HFF-Myc (cell line): ENCODE data around the gene KCNIP2.

Experiments used
- DNase-seq: peaks from one replicate; pipeline ENCODE4 v3.0.0-alpha.2; 2011; ENCODE audit warnings: low read depth; ENCODE audit errors: extremely low read depth
- H3K4me3 ChIP-seq: replicated peaks from 2 replicates; pipeline ENCODE4 v1.5.1; 2011; ENCODE audit warnings: low read depth, mild to moderate bottlenecking, control low read depth, low read length
- CTCF ChIP-seq: IDR thresholded peaks from 2 replicates; pipeline ENCODE4 v1.5.1; 2012; ENCODE audit warnings: mild to moderate bottlenecking, low read depth, low read length, control low read depth; ENCODE audit errors: missing control alignments

The KCNIP2 gene

DNA sequence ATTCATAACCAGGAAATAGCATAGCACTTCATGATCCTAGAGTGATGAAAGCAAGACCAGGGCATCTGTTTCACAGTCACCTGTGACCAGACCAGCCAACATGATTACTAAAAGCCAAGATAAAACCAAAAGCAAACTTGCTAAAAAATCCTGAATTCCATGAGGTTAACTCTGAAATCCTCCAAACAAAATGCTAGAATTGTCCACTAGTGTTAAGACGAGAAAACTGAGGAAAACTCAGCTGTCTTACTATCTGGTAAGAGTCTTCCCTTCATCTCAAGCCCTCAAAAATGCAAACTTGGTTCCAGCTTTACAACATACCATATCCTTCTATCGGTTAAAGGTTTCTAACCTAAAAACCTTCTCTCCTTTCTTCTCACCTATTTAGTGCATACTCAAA, 59.0 kb downstream of the KCNIP2 start:
- no peak for TF ChIP-seq CTCF
- no peak for DNase-seq
- no peak overlapping the region for H3K4me3 ChIP-seq

GRCh38 chr10:101783736-101784118, 59.9 kb downstream of the KCNIP2 start:
- TF ChIP-seq CTCF, result no peak
- peak overlapping the region; percentile 91 for H3K4me3 ChIP-seq
- DNase-seq, result no peak

GRCh38 chr10:101782811-101783735, 60.5 kb downstream of the KCNIP2 start, which contains the start of gene NPM3:
TSS of gene NPM3 (minus strand) at chr10:101783446. CDS start at chr10:101783390, 56 bp downstream.
- peak within 1 kb of the TSS; percentile 91 for H3K4me3 ChIP-seq
- no peak for TF ChIP-seq CTCF
- peak; percentile 46 for DNase-seq

GRCh38 chr10:101781984-101782810, 61.4 kb downstream of the KCNIP2 start:
- no peak for DNase-seq
- no peak for TF ChIP-seq CTCF

GRCh38 chr10:101781655-101781983, 62.0 kb downstream of the KCNIP2 start:
- no peak for TF ChIP-seq CTCF
- H3K4me3 ChIP-seq, result peak overlapping the region; percentile 91
- DNase-seq, result no peak

More at GRCh38 chr10:101781984-101782810, 61.4 kb downstream of the KCNIP2 start:
- peak overlapping the region; percentile 91 for H3K4me3 ChIP-seq

DNA sequence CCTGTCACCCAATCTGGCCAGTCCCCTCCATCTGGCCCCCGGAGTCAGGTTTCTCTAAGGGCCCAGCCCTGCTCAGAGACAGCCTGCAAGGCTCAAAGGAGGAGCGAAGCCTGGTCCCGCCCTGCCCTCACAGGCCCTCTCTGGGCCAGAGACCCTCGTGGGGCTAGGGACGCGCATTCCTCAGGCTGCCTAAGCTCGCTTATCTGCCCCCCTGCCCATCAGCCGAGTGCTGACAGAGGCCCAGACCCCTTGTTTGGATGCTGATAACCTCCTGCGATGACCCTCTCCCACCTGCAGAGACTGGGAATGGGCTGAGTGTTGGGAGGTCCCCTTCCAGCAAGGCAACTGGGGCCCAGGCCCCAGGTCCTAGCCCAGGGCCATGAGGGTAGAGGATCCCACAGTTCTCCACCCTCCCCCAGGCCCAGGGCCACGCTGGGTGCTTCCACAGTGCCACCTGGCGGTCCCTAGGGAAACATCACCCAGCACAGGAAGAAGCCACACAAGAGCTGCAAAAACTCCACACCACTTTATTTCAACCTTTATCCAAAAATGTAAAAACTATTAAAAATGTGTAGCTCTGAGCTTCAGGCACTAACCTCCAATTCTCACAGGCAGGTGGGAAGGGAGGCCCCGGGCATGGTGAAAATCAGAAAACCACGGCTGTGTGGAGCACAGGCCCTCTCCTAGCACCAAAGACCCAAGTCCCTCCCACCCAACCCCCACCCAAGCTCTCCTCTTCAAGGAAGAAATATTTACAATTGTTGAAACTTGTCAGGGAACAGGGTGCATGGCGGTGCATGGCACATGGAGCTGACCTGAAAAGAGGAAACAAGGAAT, 62.6 kb downstream of the KCNIP2 start:
- DNase-seq, result no peak
- peak overlapping the region; percentile 91 for H3K4me3 ChIP-seq
- peak; percentile 97 for TF ChIP-seq CTCF
